Erythroblast (primary cell): Measurements from ENCODE around the gene ATP1A1.

Experiments used
- GATA1 ChIP-seq: IDR thresholded peaks from 2 replicates; pipeline ENCODE4 v1.6.1; 2011; ENCODE audit warnings: low read depth, mild to moderate bottlenecking, control low read depth, low read length, moderate library complexity
- POLR2A ChIP-seq: IDR thresholded peaks from 2 replicates; pipeline ENCODE4 v1.6.1; 2011; ENCODE audit warnings: mild to moderate bottlenecking, low read length

- TF ChIP-seq POLR2A (no peak), GATA1 (no peak)
Observed at GRCh38 chr1:116405241-116406135, 32.4 kb downstream of the ATP1A1 start.
